BJ (cell line): Measurements from ENCODE around the gene CD4. TPM values are rescaled to one million over a fixed set of nuclear protein-coding genes. Genes with fewer than 3 reads are reported as not detected.
"Not testable (repeated sequence)": the region's sequence is repeated elsewhere in the genome, so short reads cannot be mapped to it uniquely, and the experiment has no call there.

Source experiments
- CTCF ChIA-PET: fragments of 350-600 bp; formaldehyde crosslinking; extraction: SDS; loops from one replicate; lab custom pipeline; 2021; ENCODE audit warnings: antibody characterized with exemption, inconsistent platforms; lab: Yijun Ruan, JAX
- POLR2A ChIA-PET: fragments of 300-600 bp; sonication (Branson Sonifier 250); formaldehyde crosslinking; extraction: SDS; loops from one replicate; lab custom pipeline; 2021; ENCODE audit warnings: antibody characterized with exemption; lab: Charles Lee
- DNase-seq: peaks from one replicate; pipeline ENCODE4 v3.0.0-alpha.2; 2011; ENCODE audit warnings: low read depth
- H3K27me3 ChIP-seq: 2 replicates; pipeline ENCODE4 v1.6.0; 2011; ENCODE audit warnings: low read length; ENCODE audit not compliant: control insufficient read depth, insufficient read depth
- H3K36me3 ChIP-seq: 2 replicates; pipeline ENCODE4 v1.5.1; 2011; ENCODE audit warnings: low read length; ENCODE audit not compliant: control insufficient read depth, insufficient read depth
- H3K4me3 ChIP-seq: 2 replicates; pipeline ENCODE4 v1.5.1; 2011; ENCODE audit warnings: low read depth, mild to moderate bottlenecking, control low read depth, low read length
- polyA minus RNA-seq: library from RNA; depleted of rRNA, polyadenylated mRNA; stranded (reverse); fragments of >200 nt; gene quantifications from 2 replicates; pipeline ENCODE4 v1.2.3, GENCODE V29; 2011; rRNA and poly(A)+ RNA removed
- polyA plus RNA-seq: library from polyadenylated mRNA; depleted of rRNA; stranded (reverse); fragments of >200 nt; gene quantifications from 2 replicates; pipeline ENCODE4 v1.2.3, GENCODE V29; 2011; rRNA removed
- TF ChIP-seq, protein P1 (sequence below): IDR thresholded peaks from 2 replicates; pipeline ENCODE4 v1.5.1; 2011; ENCODE audit warnings: low read depth, mild to moderate bottlenecking, control low read depth, inconsistent platforms, low read length, moderate library complexity; ENCODE audit not compliant: insufficient read depth

Gene CD4
- polyA plus RNA-seq, result 0.33 and 0.42 TPM in 2 replicates
- polyA minus RNA-seq, result 0.10 and 0.24 TPM in 2 replicates

DNA sequence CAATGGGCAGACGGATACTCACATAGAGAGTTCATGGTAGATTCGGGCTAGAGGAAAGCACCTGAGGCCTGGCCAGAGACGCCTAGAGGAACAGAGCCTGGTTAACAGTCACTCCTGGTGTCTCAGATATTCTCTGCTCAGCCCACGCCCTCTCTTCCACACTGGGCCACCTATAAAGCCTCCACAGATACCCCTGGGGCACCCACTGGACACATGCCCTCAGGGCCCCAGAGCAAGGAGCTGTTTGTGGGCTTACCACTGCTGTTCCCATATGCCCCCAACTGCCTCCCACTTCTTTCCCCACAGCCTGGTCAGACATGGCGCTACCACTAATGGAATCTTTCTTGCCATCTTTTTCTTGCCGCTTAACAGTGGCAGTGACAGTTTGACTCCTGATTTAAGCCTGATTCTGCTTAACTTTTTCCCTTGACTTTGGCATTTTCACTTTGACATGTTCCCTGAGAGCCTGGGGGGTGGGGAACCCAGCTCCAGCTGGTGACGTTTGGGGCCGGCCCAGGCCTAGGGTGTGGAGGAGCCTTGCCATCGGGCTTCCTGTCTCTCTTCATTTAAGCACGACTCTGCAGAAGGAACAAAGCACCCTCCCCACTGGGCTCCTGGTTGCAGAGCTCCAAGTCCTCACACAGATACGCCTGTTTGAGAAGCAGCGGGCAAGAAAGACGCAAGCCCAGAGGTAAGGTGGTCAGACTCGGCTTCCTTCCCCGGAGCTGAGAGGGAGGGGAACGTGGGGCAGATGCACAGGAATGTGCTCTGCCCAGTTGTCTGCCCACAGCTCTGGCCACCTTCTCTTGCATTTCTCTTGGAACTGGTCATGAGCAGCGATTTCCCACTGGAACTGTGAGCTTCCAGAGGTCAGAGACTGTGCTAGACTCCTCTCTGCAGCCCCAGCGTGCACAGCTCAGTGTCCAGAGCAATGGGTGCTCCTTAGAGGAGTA is at the start of gene CD4:
TSS of gene CD4 (plus strand) at position 557 of the 953 bp plus-strand sequence. CDS start 10,611 bp downstream, outside the sequence.
- no peaks in the 10 kb centered on the region; the same call in 1 of the 2 replicates for H3K27me3 ChIP-seq
- H3K4me3 ChIP-seq, result no peak within 1 kb of the TSS
- ChIA-PET POLR2A (no interaction called here), CTCF (interaction anchor here (0.7 to 0.8 kb wide), 2 partner anchors 11 to 36 kb away, joined by 3 read pairs; partner anchors contain the start of gene MLF2)
- DNase-seq, result no peak
- TF ChIP-seq, protein P1, sequence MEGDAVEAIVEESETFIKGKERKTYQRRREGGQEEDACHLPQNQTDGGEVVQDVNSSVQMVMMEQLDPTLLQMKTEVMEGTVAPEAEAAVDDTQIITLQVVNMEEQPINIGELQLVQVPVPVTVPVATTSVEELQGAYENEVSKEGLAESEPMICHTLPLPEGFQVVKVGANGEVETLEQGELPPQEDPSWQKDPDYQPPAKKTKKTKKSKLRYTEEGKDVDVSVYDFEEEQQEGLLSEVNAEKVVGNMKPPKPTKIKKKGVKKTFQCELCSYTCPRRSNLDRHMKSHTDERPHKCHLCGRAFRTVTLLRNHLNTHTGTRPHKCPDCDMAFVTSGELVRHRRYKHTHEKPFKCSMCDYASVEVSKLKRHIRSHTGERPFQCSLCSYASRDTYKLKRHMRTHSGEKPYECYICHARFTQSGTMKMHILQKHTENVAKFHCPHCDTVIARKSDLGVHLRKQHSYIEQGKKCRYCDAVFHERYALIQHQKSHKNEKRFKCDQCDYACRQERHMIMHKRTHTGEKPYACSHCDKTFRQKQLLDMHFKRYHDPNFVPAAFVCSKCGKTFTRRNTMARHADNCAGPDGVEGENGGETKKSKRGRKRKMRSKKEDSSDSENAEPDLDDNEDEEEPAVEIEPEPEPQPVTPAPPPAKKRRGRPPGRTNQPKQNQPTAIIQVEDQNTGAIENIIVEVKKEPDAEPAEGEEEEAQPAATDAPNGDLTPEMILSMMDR, result no peak
- no peaks in the 10 kb centered on the region for H3K36me3 ChIP-seq

DNA sequence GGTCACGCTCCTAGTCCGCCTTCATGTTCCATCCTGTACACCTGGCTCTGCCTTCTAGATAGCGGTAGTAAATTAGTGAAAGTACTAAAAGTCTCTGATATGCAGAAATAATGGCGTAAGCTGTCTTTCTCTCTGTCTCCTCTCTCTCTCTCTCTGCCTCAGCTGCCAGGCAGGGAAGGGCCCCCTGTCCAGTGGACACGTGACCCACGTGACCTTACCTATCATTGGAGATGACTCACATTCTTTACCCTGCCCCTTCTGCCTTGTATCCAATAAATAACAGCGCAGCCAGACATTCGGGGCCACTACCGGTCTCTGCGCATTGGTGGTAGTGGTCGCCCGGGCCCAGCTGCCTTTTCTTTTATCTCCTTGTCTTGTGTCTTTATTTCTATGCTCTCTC is 47.2 kb upstream of the CD4 start:
- POLR2A ChIA-PET, H3K4me3 ChIP-seq, DNase-seq, H3K36me3 ChIP-seq, H3K27me3 ChIP-seq: not testable (repeated sequence)
- CTCF ChIA-PET, result interaction anchor here (3.7 kb wide), 1 partner anchor 11 kb away, joined by 23 read pairs; the partner anchor contains the start of gene MLF2

DNA sequence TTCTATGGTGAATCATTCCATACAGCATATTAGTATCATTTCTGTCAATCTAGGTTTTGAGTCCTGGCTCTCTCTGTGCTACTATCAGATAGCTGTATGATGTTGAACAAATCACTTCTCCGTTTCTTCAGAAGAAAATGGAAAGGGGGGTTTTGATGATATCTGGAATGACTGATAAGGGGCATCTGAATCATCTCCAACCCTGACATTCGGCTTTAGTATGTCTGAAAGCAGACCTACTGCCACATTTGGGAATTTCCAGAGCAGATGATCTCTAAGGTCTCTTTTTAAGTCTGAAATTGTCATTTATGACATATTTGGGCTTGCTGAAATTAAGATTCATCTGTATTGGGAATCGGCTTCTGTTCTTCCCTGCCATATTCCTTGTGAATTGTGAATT is 46.5 kb upstream of the CD4 start:
- H3K27me3 ChIP-seq, result no peaks in the 10 kb centered on the region
- DNase-seq, result no peak
- ChIA-PET POLR2A (no interaction called here), CTCF (interaction anchor here (3.7 kb wide), 1 partner anchor 10 kb away, joined by 23 read pairs; the partner anchor contains the start of gene MLF2)
- TF ChIP-seq, protein P1, result no peak
- peaks cover 12% of the 10 kb centered on the region for H3K36me3 ChIP-seq
- H3K4me3 ChIP-seq, result no peak overlapping the region

DNA sequence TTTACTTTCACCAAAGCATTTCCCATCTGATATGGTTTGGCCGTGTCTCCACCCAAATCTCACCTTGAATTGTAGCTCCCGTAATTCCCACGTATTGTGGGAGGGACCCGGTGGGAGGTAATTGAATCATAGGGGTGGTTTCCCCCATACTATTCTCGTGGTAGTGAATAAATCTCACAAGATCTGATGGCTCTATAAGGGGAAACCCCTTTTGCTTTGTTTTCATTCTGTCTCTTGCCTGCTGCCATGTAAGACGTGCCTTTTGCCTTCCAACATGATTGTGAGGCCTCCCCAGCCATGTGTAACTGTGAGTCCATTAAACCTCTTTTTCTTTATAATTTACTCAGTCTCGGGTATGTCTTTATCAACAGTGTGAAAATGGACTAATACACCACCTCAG is 46.0 kb upstream of the CD4 start:
- DNase-seq, POLR2A ChIA-PET, H3K27me3 ChIP-seq, H3K4me3 ChIP-seq: not testable (repeated sequence)
- H3K36me3 ChIP-seq, result peaks cover 16% of the 10 kb centered on the region
- CTCF ChIA-PET, result interaction anchor here (3.7 kb wide), 1 partner anchor 10 kb away, joined by 23 read pairs; the partner anchor contains the start of gene MLF2

DNA sequence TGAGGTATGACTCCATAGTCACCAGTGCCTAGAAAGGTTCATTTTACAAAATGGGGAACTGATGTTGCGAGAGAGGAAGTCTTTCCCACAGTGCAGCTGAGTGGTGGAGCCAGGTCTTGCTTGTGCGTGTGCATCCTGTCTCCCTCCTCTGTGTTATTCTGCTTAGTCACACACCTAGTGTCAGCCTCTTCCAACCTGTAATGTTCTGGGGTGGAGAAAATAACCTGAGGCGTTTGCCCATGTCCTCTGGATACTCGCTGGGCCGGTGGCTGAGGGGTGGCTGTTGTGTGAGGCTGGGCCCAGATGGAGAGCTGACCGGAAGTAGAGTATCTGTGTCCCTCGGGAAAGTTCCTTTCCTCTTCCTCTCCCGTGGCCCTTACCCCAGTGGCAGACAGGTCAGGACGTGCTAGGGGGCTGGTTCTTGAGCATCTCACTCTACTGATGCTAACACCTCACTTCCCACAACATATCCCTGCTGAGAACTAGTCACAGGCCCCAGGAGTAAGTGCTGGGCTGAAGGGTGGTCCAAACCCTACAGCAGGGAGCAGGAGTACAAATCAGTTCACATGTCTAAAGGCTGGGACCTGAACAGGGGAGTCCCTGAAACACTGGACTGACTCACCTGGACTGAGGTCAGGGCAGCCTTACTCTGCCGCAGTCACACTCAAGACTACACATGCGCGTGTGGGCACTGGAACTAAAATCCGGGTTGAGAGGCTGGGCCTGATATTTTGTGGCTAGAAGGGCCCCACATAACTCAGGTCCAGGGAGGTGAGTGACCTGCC is 43.4 kb upstream of the CD4 start:
- CTCF ChIA-PET, result interaction anchor here (1.5 to 3.7 kb wide), 2 partner anchors 7 to 33 kb away, joined by 3 to 23 read pairs; partner anchors contain the start of gene MLF2
- Histone ChIP-seq H3K27me3 (no peaks in the 10 kb centered on the region), H3K36me3 (peaks cover 37% of the 10 kb centered on the region), H3K4me3 (no peak overlapping the region)
- DNase-seq, result no peak
- POLR2A ChIA-PET, result no interaction called here
- TF ChIP-seq, protein P1, result no peak
